Measurements from ENCODE around the gene TSG101.

TSG101 gene

DNA sequence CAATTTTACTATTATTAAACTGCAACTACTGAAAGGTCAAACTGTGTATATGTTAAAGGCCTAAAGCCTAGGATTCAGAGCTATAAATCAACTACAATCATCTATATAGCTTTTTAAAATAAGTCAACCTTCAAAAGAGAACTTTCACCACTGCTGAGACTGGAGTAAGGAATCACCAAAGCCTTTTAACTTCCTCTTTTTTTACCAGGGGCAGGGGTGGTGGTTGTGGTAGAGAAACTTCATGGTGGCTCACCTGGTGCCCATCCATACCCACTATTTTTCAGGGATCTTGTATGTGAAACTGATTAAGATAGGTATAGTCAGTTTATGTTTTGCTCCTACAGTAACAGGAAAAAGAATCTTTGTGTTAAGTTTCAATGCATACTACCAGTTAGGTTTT, 31.5 kb downstream of the TSG101 start:
- Histone ChIP-seq H3K4me3 (ENCODE audit: low read depth, low read length) (no peak overlapping the region), H3K4me1 (ENCODE audit: control insufficient read depth, insufficient read depth, low read length) (peaks cover 8% of the 10 kb centered on the region; the same call in 1 of the 2 replicates), H3K36me3 (ENCODE audit: control insufficient read depth in 2 of 2, insufficient read depth in 1 of 2, low read length in 2 of 2) (peaks cover 0 to 51% of the 10 kb centered on the region in 2 experiments; a peak in 2 of 3 replicates), H3K9me3 (ENCODE audit: control insufficient read depth, insufficient read depth, low read depth, low read length) (no peaks in the 10 kb centered on the region), H3K27ac (ENCODE audit: extremely low read depth, low read depth, low read length) (no peak overlapping the region)
- no peak for TF ChIP-seq ZFHX2 (tag by site-specific recombination; conservative IDR thresholded peaks at IDR 0.05)
- TF ChIP-seq, protein P1, sequence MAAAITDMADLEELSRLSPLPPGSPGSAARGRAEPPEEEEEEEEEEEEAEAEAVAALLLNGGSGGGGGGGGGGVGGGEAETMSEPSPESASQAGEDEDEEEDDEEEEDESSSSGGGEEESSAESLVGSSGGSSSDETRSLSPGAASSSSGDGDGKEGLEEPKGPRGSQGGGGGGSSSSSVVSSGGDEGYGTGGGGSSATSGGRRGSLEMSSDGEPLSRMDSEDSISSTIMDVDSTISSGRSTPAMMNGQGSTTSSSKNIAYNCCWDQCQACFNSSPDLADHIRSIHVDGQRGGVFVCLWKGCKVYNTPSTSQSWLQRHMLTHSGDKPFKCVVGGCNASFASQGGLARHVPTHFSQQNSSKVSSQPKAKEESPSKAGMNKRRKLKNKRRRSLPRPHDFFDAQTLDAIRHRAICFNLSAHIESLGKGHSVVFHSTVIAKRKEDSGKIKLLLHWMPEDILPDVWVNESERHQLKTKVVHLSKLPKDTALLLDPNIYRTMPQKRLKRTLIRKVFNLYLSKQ (tag by site-specific recombination; IDR thresholded peaks at IDR 0.05; ENCODE audit: borderline replicate concordance): no peak
- no peak for TF ChIP-seq ZNF48 (tag by site-specific recombination; IDR thresholded peaks at IDR 0.05)
- no peak for TF ChIP-seq ZNF530 (tag by site-specific recombination; IDR thresholded peaks at IDR 0.05; ENCODE audit: low read depth)
- no peak for TF ChIP-seq ZNF792 (tag by site-specific recombination; IDR thresholded peaks at IDR 0.05)
- no peak for TF ChIP-seq ZNF473 (tag by site-specific recombination; IDR thresholded peaks at IDR 0.05)
- no peak for TF ChIP-seq ZNF16 (tag by site-specific recombination; IDR thresholded peaks at IDR 0.05; ENCODE audit: low read depth)
- TF ChIP-seq ZNF658 (tag by site-specific recombination; IDR thresholded peaks at IDR 0.05): no peak
- no peak for TF ChIP-seq ZNF223 (tag by site-specific recombination; IDR thresholded peaks at IDR 0.05)
- POLR2A ChIA-PET: interaction anchor here (0.7 to 1.6 kb wide), 2 partner anchors 22 to 31 kb away, joined by 4 read pairs; partner anchors contain the start of gene TSG101
- CTCF ChIA-PET: no interaction called here

DNA sequence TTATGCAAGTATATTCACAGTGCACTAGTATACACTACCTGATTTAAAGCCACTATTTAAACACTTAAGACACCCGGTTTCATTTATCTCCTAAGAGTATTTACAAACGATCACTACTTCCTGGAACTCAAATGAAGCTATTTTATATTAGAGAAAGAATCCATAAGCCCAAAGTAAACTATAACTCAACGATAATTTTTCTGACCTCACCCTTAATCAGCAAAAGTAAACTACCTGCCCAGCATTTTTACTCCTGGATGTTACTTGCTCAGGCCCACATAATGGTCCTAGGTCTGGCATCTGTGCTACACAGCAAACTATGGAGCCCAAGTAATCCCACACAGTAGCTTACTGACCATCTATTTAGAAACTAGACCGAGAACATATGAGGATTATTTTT, 33.4 kb downstream of the TSG101 start:
- H3K4me1 ChIP-seq (ENCODE audit: control insufficient read depth, insufficient read depth, low read length): peaks cover 8% of the 10 kb centered on the region; the same call in 1 of the 2 replicates
- ChIA-PET CTCF (interaction anchor here (0.6 to 0.7 kb wide), 3 partner anchors 30 to 201 kb away, joined by 3 read pairs; no protein-coding TSS in a partner anchor), POLR2A (no interaction called here)
- H3K4me3 ChIP-seq (ENCODE audit: low read depth, low read length): no peak overlapping the region
- peaks cover 0 to 47% of the 10 kb centered on the region in 2 experiments; a peak in 2 of 3 replicates for H3K36me3 ChIP-seq (ENCODE audit: control insufficient read depth in 2 of 2, insufficient read depth in 1 of 2, low read length in 2 of 2)
- no peak overlapping the region for H3K27ac ChIP-seq (ENCODE audit: extremely low read depth, low read depth, low read length)
- TF ChIP-seq ZBTB1 (tag by site-specific recombination; IDR thresholded peaks at IDR 0.05) (no peak), ZNF776 (tag by site-specific recombination; IDR thresholded peaks at IDR 0.05; ENCODE audit: borderline replicate concordance) (no peak), YY1 (tag by site-specific recombination; IDR thresholded peaks at IDR 0.05) (no peak), ZNF138 (tag by site-specific recombination; IDR thresholded peaks at IDR 0.05; ENCODE audit: borderline replicate concordance) (no peak), GLI4 (tag by site-specific recombination; IDR thresholded peaks at IDR 0.05) (no peak), GLIS2 (tag by site-specific recombination; IDR thresholded peaks at IDR 0.05) (no peak), ZNF391 (tag by site-specific recombination; IDR thresholded peaks at IDR 0.05; ENCODE audit: borderline replicate concordance, low read depth) (no peak), ZNF404 (tag by site-specific recombination; IDR thresholded peaks at IDR 0.05) (no peak), ZNF114 (tag by site-specific recombination; IDR thresholded peaks at IDR 0.05) (no peak), ZNF184 (tag by site-specific recombination; IDR thresholded peaks at IDR 0.05) (no peak), ZNF341 (tag by site-specific recombination; IDR thresholded peaks at IDR 0.05; ENCODE audit: low read depth) (no peak), ZNF571 (tag by site-specific recombination; IDR thresholded peaks at IDR 0.05) (no peak), ZNF175 (tag by site-specific recombination; IDR thresholded peaks at IDR 0.05) (no peak), ZNF24 (tag by site-specific recombination; IDR thresholded peaks at IDR 0.05) (no peak), TCF7L2 (IDR thresholded peaks at IDR 0.05; ENCODE audit: borderline replicate concordance, low read depth, low read length) (no peak), ZFP69B (tag by site-specific recombination; IDR thresholded peaks at IDR 0.05) (no peak)
- TF ChIP-seq, protein P2, sequence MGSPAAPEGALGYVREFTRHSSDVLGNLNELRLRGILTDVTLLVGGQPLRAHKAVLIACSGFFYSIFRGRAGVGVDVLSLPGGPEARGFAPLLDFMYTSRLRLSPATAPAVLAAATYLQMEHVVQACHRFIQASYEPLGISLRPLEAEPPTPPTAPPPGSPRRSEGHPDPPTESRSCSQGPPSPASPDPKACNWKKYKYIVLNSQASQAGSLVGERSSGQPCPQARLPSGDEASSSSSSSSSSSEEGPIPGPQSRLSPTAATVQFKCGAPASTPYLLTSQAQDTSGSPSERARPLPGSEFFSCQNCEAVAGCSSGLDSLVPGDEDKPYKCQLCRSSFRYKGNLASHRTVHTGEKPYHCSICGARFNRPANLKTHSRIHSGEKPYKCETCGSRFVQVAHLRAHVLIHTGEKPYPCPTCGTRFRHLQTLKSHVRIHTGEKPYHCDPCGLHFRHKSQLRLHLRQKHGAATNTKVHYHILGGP (tag by site-specific recombination; IDR thresholded peaks at IDR 0.05): no peak
- TF ChIP-seq, protein P3, sequence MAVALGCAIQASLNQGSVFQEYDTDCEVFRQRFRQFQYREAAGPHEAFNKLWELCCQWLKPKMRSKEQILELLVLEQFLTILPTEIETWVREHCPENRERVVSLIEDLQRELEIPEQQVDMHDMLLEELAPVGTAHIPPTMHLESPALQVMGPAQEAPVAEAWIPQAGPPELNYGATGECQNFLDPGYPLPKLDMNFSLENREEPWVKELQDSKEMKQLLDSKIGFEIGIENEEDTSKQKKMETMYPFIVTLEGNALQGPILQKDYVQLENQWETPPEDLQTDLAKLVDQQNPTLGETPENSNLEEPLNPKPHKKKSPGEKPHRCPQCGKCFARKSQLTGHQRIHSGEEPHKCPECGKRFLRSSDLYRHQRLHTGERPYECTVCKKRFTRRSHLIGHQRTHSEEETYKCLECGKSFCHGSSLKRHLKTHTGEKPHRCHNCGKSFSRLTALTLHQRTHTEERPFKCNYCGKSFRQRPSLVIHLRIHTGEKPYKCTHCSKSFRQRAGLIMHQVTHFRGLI (tag by site-specific recombination; IDR thresholded peaks at IDR 0.05): no peak
- TF ChIP-seq, protein P4, sequence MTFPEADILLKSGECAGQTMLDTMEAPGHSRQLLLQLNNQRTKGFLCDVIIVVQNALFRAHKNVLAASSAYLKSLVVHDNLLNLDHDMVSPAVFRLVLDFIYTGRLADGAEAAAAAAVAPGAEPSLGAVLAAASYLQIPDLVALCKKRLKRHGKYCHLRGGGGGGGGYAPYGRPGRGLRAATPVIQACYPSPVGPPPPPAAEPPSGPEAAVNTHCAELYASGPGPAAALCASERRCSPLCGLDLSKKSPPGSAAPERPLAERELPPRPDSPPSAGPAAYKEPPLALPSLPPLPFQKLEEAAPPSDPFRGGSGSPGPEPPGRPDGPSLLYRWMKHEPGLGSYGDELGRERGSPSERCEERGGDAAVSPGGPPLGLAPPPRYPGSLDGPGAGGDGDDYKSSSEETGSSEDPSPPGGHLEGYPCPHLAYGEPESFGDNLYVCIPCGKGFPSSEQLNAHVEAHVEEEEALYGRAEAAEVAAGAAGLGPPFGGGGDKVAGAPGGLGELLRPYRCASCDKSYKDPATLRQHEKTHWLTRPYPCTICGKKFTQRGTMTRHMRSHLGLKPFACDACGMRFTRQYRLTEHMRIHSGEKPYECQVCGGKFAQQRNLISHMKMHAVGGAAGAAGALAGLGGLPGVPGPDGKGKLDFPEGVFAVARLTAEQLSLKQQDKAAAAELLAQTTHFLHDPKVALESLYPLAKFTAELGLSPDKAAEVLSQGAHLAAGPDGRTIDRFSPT (tag by site-specific recombination; IDR thresholded peaks at IDR 0.05): no peak
- TF ChIP-seq, protein P5, sequence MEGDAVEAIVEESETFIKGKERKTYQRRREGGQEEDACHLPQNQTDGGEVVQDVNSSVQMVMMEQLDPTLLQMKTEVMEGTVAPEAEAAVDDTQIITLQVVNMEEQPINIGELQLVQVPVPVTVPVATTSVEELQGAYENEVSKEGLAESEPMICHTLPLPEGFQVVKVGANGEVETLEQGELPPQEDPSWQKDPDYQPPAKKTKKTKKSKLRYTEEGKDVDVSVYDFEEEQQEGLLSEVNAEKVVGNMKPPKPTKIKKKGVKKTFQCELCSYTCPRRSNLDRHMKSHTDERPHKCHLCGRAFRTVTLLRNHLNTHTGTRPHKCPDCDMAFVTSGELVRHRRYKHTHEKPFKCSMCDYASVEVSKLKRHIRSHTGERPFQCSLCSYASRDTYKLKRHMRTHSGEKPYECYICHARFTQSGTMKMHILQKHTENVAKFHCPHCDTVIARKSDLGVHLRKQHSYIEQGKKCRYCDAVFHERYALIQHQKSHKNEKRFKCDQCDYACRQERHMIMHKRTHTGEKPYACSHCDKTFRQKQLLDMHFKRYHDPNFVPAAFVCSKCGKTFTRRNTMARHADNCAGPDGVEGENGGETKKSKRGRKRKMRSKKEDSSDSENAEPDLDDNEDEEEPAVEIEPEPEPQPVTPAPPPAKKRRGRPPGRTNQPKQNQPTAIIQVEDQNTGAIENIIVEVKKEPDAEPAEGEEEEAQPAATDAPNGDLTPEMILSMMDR (tag by site-specific recombination; IDR thresholded peaks at IDR 0.05): no peak
- no peaks in the 10 kb centered on the region for H3K9me3 ChIP-seq (ENCODE audit: control insufficient read depth, insufficient read depth, low read depth, low read length)
